Gastrocnemius medialis (tissue), 4 donors: Measurements from ENCODE around the gene MDGA2.

Experiments
- POLR2A ChIP-seq, 2 donors: fragments of 450-650 bp; IDR thresholded peaks; one replicate each; pipeline ENCODE4 v1.6.1; 2017; ENCODE audit warnings: antibody characterized with exemption in 2 of 2, mild to moderate bottlenecking in 2 of 2, moderate library complexity in 2 of 2
- TF ChIP-seq, protein P1 (sequence below), 5 experiments: fragments of 450-650 bp in 3 of 5; fragments of 200-600 bp in 2 of 5; sonication (generic) in 2 of 5; IDR thresholded peaks in 4 of 5; conservative IDR thresholded peaks in 1 of 5; 1 replicate in 4 of 5; 2 replicates in 1 of 5; pipeline ENCODE4 v1.5.1; 2016 to 2019; ENCODE audit warnings: antibody characterized with exemption in 5 of 5, mild to moderate bottlenecking in 3 of 5, moderate library complexity in 3 of 5

DNA sequence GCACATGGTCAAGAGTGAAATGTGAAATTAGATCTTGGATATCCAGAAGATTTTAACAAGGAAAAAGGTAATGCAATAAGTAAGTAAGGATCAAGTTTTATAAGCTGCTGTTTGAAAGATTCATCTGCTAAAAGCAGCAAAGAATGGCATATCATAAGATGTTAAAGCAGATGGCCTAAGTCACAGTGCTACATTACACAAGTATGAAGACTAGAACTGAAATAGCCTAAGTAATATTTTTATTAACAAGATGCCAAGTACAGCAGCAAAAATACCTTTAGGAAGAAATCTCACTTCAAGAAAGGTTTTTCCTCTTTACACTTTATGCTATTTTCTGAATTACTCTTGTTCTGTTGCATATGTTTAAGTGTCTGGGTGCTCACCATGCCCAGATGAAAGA lies 414.1 kb downstream of the MDGA2 start:
- TF ChIP-seq POLR2A (IDR thresholded peaks at IDR 0.05) = no peak
- TF ChIP-seq, protein P1, sequence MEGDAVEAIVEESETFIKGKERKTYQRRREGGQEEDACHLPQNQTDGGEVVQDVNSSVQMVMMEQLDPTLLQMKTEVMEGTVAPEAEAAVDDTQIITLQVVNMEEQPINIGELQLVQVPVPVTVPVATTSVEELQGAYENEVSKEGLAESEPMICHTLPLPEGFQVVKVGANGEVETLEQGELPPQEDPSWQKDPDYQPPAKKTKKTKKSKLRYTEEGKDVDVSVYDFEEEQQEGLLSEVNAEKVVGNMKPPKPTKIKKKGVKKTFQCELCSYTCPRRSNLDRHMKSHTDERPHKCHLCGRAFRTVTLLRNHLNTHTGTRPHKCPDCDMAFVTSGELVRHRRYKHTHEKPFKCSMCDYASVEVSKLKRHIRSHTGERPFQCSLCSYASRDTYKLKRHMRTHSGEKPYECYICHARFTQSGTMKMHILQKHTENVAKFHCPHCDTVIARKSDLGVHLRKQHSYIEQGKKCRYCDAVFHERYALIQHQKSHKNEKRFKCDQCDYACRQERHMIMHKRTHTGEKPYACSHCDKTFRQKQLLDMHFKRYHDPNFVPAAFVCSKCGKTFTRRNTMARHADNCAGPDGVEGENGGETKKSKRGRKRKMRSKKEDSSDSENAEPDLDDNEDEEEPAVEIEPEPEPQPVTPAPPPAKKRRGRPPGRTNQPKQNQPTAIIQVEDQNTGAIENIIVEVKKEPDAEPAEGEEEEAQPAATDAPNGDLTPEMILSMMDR (IDR thresholded peaks at IDR 0.05 in 4 of 5, conservative IDR thresholded peaks at IDR 0.05 in 1 of 5) = no peak
